HG02884 (cell line): Measurements from ENCODE around the gene AOPEP.
"Not testable (repeated sequence)": the region's sequence is repeated elsewhere in the genome, so short reads cannot be mapped to it uniquely, and the experiment has no call there.

ENCODE experiments used
- ATAC-seq: cut with Tn5 transposase; IDR thresholded peaks from one replicate; pipeline ENCODE4 v1.9.1; 2021; ENCODE audit warnings: mild to moderate bottlenecking, moderate library complexity; ENCODE audit not compliant: unreplicated experiment

Gene AOPEP

DNA sequence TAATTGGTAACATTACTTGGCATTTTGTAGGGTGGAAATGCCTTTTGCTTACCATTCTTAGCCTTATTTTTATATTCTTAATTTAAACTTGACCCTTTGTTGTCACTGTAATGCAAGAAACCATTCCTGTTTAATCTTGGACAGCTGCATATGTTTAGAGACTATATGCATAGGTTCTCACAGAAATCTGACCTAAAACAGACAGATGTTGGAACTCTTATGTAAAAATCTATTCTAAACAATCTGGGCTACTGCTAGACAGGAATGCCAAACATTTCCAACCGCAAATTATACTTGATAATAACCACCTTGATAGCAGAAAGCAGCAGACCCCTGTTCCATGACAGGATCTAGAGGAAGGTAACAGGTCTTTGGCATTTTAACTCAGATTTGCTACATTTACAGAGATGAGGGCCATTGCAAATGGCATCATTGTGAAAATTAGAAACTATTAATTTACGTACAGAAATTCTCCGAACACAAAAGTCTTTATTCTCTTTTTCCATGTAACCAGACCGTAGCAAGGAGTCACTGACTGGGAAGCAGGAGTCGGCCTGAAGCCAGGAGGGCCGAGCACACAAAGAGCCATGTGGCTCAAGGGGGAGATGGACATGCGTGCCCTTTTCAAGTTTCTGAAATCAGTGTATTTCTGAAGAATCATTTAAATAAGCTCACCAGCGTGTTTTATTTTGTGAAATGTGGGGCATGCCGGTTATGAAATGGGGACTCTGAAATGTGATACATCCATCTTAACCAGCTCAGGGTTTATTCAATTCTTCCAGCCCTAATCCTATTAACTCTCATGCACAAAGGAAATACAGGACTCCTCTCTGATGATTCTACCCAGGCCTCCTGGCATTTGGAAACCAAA is 139.3 kb downstream of the AOPEP start:
- no peak for ATAC-seq

DNA sequence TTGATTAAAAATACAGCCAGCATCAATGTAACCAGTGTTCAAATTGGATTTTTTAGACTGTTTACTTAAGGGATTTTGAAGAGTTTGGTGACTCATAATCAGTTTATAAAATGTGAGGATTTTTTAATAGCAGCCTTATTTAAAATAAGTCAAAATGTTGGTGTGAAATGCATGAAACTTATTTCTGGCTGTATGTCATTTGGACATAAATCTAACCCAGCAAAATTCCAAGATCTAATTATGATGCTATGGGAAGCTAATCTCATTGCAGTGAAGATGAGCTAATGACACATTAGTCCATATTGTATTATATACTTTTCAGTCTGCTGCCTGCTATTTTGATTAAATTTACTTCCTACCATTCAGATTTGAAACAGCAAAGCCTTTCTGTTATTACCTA is 140.3 kb downstream of the AOPEP start:
- ATAC-seq, result no peak

DNA sequence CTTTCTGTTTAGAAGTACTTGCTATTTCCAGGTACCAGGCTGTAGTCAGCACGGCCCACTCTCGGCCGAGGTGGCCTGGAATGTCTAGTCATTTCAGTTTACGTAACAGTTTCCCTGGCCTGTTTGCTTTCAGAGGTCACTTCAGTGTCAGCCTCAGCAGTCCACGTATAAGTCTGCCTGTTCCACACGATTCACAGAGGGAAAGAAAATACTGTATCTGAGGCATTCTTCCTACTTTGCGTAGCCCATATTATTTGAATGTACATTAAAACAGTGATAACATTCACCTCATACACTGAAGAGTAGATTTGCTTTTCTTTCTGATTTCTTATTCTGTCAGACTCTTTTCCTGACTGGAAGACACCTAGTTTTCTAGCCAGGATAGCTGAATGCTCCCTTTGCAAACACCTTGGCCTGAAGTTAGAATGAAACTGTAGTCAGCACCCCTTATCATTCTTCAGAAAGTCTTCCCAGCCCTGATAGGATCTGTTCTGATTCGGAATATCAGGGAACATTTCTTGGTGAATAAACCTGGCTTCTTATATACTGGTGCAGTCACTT is 140.9 kb downstream of the AOPEP start:
- ATAC-seq, result no peak

DNA sequence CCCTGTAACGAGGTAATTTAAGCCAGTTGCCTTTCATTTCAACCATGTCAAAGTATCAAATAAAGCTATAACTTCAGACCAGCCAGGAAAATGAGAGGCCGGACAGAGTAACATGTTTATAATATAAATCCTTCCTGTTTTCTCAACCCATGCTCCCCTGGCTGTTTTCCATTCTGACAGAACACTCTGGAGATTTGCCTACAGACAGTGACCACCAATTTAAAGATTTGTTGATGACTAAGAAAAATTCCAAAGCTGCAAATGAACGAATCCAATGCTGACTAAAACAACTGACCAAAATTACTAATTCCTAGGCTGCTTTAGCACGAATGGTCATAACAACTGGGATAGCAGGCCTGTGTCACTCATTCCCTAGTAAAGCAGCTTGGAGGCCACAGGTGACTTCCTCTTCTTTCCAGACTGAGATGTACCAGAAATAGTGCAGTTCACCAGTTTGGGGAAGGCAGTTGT is 141.4 kb downstream of the AOPEP start:
- no peak for ATAC-seq

DNA sequence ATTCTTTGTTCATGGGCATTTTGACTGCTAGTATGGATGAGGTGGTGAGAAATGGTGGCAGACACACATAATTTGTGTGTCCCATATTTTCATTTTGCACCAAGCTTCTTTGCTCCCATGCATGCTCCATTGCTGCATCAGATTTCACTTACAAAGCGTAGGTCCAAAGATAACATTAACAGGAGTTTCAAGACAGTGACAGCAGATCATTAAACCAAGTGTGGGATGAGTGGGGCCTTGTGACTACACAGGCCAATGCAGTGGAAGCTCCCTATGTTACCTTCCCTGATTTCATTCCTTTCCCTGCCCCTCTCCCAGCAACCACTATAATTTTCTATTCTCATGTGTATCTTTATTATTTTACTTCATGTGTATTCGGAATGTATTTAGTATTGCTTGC is 142.0 kb downstream of the AOPEP start:
- no peak for ATAC-seq

DNA sequence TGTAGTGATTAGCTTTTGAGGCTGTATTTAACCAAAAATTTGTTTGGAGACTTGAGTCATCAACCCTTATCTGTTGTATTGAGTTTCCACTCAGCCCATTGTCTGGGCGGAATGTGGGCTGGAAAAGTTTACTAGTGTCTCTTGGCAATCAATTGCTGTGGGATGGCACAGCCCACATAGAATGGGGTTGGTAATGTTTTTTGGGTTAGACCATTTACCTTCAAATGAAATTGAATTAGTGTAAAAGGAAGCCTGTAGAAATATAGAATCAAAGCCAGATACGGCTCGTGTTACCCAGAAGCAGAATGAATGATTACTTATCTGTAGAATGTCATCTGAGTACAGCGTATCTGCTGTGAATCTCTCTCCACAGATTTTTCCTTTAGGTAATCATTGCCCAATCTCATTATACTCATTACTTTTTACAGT is 142.9 kb downstream of the AOPEP start:
- no peak for ATAC-seq

DNA sequence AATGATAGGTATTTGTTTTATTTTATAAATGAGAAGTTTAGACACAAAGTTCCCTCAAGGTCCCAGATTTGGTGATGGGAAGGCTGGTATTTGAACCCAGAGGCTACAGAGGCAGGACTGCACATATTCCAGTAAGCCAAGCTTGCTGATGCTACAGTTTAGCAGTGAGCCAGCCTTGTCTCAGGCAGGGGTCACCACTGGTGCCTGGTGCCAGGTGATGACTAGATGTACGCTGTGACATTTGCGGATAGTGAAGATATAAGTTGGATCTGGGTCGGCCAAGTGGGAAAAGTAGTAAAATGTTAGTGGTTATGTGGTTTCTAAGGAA is 143.9 kb downstream of the AOPEP start:
- ATAC-seq, result no peak

DNA sequence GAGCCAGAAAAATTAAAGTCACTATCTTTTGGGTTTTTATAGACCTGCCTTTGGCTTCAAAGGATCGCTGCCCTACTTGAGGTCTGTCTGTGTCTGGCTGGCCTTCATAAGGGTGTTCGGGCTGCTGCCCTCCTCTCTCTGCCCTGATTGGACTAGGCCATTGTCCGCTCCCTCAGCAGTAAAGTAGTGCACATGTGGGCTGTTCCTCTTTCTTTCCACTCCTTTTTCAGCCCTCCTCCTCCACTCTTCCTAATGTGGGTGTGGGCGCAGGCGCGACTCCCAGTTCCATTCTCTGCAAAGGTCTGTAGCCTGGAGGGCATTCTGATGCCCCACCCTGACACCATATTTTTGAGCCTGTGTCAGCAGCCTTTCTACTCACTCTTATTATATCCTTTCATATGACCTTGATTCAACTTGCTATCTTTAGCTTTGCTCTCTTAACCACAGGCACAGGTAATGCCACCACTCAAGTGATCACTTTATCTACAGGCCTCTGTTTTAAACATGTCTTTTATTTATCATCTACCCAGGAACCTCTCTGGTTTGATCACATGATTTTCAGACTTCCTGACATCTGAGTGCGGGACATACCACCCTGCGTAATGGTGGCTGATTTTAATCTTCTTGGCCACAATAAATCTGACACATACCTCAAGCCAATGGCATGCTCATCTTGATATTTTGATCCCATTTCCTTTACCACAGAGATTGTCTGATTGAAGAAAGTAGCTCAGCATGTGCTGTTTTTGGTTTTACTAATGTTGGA is 144.5 kb downstream of the AOPEP start:
- ATAC-seq, result no peak

DNA sequence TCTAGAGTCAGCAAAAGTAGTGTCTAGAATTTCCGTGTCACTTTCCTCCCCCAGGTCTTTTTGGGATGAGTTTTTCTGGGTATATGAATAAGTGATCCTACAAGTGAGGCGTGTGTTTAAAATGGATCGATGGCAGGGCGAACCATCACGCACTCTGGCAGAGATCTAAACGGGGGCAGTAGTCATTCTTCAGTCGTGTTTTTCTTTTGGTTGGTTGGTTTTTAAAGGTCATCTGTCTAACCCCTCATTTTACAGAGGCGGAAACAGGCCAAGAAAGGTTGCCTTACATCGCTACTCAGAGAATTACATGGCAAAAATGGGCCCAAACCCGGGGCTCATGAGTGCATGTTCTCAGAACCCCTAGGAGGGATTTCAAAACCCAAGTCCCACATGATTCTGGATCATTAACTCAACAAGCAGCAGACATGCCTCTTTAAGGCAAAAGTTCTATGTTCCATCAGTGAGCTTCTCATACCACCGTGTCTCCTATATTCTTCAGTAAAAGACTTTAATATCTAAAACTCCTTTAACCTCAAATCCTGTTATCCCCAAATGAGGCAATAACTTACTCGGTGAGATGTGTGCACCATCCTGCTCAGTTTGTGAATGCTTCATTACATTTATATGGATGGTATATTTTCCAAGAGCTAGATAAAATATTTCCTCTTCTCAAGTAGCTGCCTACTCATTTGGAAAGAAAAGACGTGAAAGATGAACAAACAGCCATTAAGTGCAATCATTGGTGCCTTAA is 145.8 kb downstream of the AOPEP start:
- ATAC-seq, result no peak

DNA sequence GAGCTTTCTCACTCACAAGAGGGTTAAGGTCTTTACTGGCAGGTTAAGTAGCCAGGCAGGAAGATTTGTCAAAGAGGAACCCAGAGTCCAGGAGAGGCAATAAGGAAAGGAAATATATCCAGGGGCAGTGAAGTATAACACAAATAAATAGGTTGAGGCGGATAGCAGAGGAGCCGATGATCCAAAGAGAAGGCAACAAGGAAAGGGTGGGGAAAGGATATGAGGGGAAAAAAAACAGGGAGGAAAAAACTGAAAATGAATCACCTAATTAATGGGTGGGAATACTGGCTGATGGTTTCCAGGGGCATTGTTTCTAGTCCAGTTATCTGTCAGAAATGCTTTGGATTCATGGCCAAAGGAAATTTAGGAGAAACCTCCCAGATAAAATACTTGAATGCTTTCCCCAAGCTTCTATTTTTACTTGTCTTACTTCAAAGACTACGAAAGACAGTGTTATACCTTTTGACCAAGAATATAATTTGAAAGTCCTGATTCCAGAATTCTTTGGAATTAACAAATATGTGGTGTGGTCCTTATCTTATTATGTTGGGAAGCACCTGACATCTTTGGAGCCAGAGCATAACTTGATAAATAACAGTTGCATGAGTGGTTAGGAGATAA is 146.5 kb downstream of the AOPEP start:
- ATAC-seq, result no peak

DNA sequence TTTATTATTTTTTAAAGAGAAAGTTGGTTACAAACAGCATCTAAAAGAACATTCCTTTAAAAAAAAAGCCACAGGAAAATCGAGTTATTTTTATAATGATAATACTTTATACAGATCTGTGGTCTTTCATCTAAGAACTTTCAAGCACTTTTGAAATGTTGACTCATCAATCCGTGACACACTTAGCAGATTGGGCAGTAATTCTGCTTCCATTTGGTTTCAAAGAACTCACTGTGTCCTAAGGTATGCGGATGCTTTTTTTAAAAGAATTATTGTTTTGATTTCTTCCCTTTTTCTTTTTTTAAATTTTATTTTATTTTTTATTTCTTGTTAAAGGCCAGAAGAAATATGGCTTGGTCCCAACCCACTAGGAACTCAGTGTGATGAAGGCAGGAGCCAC is 147.8 kb downstream of the AOPEP start:
- no peak for ATAC-seq

DNA sequence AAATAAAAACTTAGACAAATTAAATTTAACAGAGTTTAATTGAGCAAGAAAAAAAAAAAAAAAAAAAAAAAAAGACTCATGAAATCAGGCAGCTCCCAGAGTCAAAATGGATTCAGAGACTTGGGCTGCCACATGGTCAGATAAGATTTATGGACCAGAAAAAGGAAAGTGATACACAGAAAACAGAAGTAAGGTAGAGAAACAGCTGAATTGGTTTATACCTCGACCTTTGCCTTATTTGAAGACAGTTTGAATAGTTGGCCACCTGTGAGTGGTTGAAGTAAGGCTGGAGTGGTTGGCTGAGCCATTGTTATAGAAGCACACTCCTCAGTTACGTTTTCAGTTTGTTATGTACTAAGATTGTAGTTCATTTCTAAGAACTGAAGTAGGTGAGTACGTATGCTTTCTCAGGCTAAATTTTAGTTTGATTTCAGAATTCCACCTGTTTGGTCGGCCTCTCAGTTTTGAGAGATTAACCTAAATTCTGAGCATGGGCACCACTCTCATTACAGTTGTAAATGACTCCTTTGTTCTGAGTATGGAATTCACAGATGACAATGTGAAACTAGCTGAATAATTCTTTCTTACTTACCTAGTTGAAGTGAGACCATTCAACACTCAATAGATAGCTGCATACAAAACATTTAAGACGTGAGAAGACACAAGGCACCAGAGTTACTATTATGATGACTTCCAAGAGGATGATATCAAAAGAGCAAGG is 149.0 kb downstream of the AOPEP start:
- peak; percentile 79 for ATAC-seq

DNA sequence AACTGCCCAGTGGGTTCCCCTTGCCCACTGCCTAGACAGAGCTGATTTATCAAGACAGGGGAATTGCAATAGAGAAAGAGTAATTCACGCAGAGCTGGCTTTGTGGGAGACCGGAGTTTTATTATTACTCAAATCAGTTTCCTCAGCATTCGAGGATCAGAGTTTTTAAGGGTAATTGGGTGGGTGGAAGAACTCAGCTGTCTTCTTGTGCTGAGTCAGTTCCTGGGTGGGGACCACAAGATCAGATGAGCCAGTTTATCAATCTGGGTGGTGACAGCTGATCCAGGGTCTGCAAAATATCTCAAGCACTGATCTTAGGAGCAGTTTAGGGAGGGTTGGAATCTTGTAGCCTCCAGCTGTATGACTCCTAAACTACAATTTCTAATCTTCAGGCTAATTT is 152.3 kb downstream of the AOPEP start:
- not testable (repeated sequence) for ATAC-seq

DNA sequence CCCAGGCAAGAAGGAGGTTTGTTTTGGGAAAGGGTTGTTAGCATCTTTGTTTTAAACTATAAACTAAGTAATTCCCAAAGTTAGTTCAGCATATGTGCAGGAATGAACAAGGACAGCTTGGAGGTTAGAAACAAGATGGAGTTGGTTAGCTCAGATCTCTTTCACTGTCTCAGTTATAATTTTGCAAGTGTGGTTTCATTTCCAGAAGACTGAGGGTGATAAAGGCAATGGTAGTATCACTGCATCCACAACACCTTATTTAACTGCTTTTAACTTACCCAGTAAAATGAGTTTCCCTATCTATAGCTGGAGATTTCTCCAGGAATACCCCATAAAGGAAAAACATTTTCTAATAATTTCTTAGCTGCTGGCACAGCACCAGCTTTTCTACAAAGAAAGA is 152.7 kb downstream of the AOPEP start:
- no peak for ATAC-seq

DNA sequence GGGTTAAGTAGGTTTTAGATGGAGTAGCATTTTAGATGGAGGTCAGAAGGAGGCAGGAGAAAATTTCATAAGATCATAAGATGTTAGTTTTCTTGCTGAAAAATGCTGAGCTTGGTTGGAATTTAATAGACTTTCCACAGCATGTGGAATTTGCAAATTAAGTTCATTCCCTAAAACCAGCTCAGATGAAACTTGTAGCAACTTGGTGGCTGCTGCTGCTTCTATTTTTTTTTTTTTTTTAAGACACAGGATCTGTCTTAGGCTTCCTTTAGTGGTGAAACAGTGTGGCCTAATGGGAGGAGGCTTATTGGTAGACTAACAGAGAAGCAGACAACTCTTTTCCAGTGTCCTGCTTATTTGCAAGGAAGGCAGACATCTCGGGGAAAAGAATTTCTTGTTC is 154.5 kb downstream of the AOPEP start:
- ATAC-seq, result no peak

DNA sequence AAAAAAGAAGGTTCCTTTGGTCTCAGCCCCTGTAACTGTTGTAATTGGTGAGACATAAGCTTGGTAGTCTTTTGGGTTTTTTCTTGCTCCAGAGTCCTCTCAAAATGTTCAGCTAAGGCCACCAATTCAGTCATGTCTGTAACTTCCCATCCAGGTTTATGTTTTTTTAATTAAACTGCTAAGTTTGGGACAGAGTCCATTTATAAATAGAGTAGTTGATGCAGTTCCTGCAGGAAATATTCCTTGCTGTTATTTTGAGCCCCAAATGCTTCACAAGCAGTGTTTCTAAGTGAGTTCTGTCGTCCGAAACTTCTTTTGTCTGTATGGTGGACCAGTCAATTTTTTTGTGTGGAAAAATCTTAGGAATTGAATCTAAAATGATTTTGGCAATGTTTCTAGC is 155.0 kb downstream of the AOPEP start:
- ATAC-seq, result no peak

DNA sequence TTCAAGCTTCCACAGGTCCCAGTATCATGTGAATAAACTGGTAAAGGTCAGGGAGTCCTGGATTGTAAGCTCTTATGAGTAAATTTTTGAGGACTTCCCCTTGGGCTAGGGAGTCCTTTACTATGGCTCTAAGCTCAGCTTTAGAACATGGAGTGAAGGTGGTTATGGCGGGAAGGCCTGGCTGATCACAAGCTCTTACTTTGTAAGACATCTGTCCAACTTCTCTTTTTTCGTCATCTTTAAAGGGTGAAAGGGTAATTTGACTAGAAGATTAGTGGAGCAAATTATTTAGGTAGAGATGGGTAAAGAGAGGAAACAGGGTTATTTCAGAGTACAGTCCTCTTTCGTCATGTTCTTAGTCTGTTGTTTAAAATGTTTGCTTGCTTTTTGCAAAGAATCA is 155.4 kb downstream of the AOPEP start:
- no peak for ATAC-seq

DNA sequence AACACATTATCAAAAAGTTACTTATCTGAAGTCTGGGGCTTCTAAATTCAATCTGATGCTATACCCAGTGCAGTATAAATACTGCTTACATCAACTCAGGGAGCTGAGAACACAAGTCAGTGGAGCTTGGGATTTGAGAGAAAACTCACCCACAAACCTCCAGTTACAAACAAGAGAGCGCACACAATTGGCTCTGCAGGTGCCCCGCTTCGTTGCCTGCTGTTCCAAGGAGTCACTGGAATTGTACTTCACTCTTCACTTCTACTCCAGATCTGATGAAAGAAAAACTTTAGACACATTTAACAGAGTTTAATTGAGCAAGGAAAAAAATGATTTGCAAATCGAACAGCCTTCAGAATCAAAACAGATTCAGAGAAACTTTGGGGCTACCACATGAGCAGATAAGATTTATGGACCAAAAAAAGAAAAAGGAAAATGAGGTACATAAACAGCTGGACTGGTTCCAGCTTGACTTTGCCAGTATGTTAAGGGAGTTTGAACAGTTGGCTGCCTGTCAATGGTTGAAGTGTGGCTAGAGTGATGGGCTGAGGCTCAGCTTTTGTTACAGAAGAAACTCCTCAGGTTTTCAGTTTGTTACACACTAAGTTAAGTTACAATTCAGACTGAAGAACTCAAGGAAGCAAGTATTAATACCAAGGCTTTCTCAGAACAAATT is 156.6 kb downstream of the AOPEP start:
- no peak for ATAC-seq

DNA sequence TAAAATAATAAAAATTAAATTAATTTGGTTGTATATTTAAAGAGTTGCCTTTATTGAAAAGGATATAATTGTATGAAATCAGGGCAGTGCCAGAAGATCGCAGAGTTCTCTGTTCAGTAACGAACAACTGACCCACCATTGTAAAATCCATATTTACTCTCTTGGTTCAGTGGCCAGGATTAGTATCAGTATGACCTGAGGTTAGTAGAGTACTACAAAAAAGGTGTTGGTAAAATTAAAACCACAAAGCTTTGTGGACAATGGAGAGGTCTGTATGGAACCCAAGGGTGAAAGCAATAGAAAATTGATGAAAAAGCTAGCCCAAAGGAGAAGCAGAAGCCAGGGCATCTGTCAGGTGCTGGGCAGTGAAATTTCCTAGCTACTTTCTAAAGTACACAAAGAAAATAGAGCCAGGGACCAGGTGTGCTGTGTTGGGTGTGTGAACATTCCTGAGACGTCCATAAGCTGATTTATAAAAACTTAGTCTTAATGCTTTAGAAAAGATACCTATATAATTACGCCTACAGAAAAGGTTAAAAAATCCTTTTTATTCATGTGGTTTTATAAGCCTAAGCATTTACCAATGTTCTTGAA is 159.5 kb downstream of the AOPEP start:
- ATAC-seq, result no peak
